HG02938 (cell line): ENCODE measurements around the gene RNF2.

Experiments
- ATAC-seq: cut with Tn5 transposase; IDR thresholded peaks from one replicate; pipeline ENCODE4 v1.9.1; 2021; ENCODE audit warnings: mild to moderate bottlenecking, moderate library complexity; ENCODE audit not compliant: unreplicated experiment

RNF2 gene

GRCh38 chr1:185091480-185091879 is 46.1 kb downstream of the RNF2 start:
- ATAC-seq: no peak

GRCh38 chr1:185094761-185095160 is 49.4 kb downstream of the RNF2 start:
- no peak for ATAC-seq

DNA sequence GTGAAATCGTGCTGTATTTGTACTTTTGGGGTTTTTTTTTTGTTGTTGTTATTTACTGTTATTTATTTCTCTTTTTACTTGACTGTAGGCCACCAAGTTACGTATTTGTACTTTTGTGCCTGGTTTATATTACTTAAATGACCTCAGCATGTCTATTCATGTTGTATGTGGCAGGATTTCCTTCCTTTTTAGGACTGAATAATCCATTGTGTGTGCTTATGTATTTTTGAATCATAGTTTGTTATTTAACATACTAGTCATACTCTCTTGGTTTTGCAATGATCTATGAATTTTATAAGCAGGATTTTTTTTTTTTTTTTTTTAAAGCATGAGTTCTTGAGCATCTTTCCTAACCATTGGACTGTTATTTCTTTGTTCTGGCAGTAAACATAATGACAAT is 51.2 kb downstream of the RNF2 start:
- no peak for ATAC-seq

DNA sequence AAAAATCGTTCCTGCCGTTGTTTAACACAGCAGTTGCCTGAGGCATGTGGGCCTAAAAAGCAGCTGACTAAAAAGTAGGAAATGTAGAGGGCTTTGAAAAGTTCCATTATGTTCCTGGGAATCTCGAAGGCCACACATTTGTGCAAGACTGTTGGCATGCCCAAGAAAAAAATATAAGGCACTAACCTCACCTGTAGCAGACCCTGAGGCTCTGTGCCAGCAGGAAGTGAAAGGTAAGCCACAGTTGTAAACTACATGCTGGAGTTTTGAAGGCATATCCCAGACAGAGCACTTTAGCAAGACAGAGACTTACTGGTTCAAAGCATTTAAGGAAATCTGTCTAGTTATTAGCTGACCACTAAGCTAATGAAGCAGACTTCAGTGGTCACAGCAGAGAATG is 58.7 kb downstream of the RNF2 start:
- ATAC-seq: no peak

- ATAC-seq: no peak
These were observed 59.8 kb downstream of the RNF2 start for GRCh38 chr1:185105121-185105520.

GRCh38 chr1:185108321-185108720 is 63.0 kb downstream of the RNF2 start:
- ATAC-seq: no peak

DNA sequence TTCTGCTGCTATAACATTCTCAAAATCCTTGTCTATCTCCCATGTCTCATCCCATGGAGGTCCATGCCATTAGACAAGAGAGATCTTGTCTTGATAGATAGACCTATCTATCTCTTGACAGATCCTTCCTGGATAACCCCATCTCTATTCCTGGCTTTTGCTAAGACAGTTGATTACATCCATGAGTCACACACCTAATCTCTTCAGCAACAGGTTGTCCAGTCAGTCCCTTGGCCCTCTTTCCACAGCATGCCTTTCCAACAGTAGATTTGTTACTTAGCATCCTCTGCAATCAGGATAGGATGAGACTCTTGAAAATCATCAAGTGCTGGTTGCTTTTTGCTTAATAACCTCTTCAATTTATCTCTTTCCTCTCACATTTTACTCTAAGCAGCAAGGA is 64.8 kb downstream of the RNF2 start:
- no peak for ATAC-seq

DNA sequence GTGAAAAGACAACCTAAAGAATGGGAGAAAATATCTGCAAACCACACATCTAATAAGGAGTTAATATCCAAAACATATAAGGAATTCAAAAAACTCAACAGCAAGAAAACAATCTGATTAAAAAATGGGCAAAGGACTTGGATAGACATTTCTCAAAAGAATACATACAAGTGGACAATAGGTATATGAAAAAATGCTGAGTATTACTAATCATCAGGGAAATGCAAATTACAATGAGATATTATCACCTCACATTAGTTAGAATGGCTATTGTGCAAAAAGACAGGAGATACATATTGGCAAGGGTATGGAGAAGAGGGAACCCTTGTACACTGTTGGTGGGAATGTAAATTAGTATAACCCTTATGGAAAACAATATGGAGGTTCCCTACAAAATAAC is 66.5 kb downstream of the RNF2 start:
- ATAC-seq: no peak

GRCh38 chr1:185112356-185112755 is 67.0 kb downstream of the RNF2 start:
- ATAC-seq: no peak

DNA sequence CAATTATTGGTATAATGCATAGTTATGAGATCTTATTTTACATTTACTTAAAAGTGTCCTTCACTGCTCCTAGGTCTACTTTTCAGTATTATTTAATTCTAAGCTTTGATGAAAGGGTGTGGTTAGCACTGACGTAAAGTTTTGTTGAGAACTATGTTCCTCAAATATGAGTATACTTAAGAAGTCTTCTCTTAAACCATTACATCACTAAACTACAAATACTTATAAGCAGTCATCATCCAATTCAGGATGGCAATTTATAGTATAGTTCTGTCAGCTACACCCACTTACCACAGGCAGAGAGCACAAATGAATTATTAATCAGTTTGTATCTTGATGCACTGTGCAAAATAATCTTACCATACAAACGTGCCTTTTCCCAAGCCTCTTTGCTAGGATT is 84.3 kb downstream of the RNF2 start:
- ATAC-seq: no peak

DNA sequence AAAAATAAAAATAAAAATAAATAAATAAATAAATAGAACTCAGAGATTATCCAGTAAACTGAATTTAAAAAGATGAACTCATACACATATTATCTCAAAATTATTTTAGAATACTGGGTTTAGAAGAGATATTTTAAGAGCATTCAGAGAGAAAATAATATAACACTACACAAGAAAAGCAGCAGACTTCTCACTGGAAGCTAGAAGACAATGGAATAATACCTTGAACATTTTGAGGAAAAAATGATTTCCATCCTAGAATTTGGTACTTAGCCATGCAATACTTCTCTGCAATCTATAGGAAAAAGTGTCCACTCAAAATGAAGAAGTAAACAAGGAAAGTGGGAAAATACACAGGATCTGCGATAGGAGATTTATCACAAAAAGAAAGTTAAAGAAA is 87.2 kb downstream of the RNF2 start:
- ATAC-seq: no peak

DNA sequence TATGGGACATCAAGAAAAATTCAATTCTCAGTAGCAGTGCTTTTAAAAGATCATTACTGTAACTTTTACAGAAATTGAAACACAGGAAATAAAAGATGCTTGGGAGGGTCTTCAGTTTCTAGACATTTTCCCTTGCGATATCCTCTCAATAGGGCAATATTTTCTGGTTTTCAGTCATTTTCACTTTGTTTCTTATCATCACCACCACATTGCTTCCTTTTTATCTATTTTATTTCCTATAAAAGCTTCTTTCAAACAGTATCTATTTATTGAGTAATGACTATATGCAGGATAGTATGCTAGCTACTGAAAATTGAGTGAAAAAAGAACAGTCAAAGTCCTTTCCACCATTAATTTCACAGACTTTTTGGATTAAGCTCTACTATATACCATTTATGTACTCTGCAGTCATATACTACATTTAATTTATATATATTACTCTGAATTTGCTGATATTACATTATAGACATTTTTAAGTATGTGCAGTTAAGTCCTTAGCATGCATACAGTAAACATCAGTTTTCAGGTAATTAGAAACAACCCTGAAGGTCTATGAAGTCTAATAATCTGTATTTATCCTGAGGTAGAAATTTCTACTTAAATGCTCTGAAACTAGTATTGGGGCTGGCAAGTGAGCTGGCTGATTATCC is 92.7 kb downstream of the RNF2 start:
- no peak for ATAC-seq

DNA sequence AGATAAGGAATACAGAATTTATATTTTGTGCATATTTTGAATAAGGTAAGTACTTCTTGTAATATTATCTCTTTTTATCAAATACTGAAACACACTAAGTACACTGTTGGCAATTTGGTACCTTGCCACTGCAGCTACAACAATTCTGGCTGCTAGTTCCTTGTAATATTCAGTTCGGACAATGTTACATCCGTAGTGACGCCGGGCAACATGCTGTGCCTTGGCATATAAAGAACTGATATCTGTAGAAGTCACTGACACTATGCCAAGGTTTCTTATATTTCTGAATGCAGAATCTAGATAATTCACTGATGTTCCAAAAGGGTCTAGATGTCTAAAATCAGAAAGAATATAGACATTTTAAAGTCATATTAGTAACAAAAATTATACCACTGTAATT is 93.9 kb downstream of the RNF2 start:
- ATAC-seq: no peak

GRCh38 chr1:185144233-185144632 is 98.9 kb downstream of the RNF2 start:
- ATAC-seq: no peak

DNA sequence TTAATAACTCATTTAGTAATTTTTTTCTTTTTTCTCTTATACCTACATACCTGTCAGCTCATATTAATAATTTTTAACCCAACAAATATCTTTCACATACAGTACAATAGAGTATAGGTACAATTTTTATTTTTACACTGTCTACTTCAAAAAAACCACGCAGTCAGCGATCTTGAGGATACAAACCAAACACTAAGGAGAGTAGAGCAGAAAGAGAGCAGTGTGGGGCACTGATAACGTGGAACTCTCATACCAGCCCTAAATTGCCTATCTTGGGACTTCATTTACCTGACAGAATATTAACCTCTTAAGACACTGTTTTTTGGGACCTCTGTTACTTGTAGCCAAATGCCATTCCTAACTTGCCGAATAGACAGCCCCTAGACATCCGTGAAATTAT is 105.9 kb downstream of the RNF2 start:
- ATAC-seq: no peak
